ENCODE measurements around the gene GFPT1. TPM values are rescaled to one million over a fixed set of nuclear protein-coding genes. Genes with fewer than 3 reads are reported as not detected.
"Not testable (repeated sequence)": the region's sequence is repeated elsewhere in the genome, so short reads cannot be mapped to it uniquely, and the experiment has no call there.

Gene GFPT1
- total RNA-seq, 1 experiment from 2014 or later, result 19.2 TPM

DNA sequence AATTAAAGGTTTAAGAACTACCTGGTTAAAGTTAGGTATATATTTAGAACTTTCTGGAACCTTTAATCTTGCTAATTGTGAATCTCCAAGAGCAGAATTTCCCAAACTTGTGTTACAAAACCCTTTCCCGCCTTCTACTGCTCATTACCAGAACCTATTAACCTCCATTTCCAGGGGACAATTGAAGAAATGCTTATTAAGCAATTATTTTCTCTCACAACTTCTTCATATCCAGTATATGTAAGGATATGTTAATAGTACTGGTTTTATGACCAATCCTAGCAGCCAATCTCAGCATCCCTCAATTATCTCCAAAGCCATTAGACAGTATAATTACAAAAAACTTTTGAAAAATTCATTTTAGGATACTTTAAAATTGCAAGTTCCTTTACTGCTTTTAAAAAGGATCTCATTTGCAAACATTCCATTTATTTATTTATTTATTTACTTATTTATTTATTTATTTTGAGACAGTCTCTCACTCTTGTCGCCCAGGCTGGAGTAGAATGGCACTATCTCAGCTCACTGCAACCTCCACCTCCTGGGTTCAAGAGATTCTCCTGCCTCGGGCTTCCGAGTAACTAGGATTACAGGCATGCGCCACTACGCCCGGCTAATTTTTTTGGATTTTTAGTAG lies 3.7 kb downstream of the GFPT1 start:
- DNase-seq (ENCODE audit: low spot score), result no peak

DNA sequence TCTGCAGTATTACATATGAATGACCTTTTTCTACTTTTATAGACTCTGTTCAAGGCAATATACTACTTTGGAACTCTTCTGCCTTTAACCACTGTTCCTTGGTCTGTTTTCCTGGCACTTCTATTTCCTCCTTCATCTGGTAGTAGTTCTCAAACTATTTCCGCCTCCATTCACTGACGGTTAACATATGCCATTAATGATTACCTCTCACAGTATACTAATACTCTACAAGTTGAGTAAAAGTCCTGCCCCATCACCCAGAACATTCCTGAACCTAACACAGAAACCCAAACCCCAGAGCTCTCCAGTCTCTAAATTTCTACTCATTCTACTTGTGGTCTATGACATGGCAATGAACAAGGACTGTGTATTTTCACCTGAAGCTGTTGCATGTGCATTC lies 4.5 kb downstream of the GFPT1 start:
- no peak for DNase-seq (ENCODE audit: low spot score)

DNA sequence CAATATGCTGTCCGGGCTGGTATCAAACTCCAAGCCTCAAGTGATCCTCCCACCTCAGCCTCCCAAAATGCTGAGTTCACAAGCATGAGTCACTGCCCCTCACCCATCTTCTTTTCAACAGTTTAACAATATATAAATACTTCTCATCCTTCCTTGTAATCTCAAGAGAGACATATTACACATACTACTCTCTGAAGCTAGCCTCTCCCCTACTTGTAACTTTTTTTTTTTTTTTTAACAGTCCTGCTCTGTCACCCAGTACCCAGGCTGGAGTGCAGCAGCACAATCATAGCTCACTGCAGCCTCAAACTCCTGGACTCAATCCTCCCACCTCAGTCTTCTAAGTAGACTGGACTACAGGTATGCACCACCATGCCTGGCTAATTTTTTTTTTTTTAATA lies 5.7 kb downstream of the GFPT1 start:
- DNase-seq (ENCODE audit: low spot score), result peak; percentile 42

DNA sequence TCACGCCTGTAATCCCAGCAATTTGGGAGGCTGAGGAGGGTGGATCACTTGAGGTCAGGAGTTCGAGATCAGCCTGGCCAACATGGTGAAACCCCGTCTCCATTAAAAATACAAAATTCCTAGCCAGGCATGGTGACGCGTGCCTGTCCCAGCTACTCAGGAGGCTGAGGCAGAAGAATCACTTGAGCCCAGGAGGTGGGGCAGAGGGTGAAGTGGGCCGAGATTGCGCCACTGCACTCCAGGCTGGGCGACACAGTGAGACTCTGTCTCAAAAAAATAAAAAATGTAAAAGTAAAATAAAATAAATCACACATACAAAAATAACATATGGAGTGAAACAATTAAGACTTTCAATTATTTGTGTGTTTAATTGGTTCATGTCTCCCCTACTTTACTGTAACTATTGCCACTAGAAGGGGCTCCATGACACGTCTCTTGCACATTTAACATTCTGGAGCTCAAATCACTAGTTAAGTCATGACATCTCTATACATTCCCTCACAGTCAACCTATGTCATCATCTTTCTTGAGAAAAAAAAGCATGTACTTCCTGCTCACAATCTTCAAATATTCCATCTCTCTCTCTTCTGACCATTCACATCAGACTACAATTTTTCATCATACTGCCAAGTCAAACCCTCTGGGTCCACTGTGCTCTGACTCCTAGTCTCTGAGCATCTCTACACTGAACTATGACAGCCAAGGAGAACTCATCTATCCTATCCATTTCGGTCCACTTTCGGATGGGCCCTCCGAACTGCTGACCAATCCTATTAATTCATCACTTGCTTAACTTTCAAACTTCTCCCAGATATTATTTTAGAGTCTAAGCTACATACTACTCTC lies 6.7 kb downstream of the GFPT1 start:
- no peak for DNase-seq (ENCODE audit: low spot score)

DNA sequence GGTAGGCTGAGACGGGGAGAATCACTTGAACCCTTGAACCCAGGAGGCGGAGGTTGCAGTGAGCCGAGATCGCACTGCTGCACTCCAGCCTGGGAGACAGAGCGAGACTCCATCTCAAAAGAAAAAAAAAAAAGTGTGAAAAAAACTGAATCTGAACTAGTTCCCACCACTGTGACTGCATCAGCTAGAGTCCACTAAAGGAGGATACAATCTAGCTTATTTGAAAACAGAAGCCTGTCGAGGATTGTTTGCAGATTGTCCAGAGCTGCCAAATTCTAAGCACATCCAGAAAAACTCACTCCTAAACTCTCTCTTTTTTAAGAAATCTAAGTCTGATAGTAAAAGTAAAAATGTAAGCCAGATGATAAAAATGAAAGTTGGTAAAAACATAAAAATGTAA lies 10.6 kb downstream of the GFPT1 start:
- no peak for DNase-seq (ENCODE audit: low spot score)

DNA sequence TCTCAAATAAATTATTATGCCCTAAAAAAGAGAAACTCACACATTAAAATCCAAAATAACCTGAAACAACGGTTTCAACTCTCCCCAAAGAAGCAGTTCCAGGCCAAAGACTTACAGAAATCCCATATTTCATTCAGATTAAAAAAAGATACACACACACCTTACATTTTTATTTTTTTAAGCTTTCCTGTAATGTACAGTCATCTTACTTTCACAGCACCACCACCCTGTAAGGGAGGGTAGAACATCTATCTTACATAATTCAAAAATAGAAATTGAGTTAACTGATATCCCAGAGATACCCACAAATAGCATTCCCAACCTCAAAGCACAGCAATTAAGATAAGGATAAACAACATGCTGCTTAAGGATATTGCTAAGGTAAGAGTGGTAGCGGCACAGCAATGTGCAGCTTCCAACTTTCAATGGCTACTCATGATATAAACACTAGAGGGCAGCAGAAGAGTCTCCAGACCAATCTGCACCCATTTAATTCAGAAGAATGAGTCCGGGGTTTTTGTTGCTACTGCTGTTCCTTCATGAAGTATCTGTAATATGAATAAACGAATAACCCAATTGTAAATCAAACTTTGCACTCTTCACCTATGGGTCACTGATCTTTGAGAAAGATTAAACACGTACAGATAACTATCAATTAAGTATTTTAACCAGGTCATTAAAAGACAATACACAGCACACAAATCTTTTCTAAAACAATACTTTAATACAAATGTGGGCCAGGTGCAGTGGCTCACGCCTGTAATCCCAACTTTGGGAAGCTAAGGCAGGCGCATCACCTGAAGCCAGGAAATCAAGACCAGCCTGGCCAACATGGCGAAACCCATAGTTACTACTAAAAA lies 11.3 kb downstream of the GFPT1 start:
- no peak for DNase-seq (ENCODE audit: low spot score)

DNA sequence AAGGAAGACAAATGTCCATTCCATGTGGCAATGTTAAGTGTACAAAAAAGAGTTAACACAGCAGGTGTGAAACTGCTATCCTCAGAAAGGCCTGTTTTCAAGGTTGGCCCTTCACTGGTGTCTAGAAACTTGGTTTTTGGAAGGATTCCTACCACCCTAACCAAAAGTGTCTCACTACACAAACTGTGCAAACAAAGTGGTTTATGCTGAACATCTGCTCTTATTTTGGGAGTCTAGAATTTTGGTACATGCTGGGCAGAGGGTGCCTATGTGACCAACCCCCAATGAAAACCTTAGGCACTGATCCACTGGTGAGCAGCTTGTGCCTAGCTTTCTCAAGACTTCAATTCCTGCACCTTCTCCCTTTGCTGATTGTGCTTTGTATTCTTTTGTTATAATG lies 14.3 kb downstream of the GFPT1 start:
- DNase-seq (ENCODE audit: low spot score), result no peak

DNA sequence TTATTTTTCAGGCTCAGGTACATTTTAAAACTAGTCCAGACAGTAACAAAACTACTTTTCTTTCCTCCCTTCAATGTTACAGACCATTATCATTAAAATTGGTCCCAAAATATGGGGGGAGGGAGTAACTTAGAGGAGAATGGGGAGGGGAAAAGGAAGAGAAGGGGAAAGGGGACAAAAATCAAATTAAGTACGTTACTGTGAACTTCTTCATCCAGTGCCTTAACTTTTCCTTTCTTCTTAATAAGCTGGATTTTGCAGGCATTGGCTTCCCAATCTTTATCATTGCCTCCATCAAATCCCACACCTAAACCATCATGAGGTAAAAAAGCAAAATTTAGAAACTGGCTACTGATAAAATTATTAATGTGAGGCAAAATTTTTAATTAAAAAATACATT lies 17.2 kb downstream of the GFPT1 start:
- no peak for DNase-seq (ENCODE audit: low spot score)

DNA sequence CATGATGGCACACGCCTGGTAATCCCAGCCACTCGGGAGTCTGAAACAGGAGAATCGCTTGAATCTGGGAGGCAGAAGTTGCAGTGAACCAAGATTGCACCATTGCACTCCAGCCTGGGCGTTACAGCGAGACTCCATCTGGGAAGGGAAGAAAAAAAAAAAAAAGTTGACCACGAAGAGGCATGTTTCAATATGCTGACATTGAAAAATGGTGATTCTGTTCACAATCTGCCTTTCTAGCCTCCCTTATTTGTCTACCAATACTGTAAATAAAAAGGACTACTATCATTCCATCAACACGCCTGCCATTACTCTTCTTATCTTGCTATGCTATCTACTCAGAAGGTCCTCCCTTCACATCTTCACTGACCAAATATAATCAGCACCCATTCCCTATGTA lies 18.4 kb downstream of the GFPT1 start:
- no peak for DNase-seq (ENCODE audit: low spot score)

DNA sequence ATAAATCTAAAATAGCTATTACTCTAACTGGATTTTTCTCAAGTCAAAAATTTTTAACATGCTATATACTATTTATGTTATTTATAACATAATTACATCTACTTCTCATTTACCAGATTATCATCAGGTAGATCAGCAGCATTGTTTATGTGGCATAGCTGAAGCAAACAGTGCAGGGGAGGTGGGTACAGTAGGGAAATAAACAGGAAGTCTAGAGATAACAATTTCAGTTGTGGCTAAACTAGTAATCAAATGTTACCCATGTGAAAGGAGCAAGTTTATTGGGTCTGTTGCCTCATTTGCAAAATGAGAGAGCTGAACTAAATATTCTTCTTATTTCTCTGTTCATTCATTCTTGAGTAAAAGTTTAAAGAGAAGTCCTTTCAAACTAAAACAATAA lies 27.7 kb downstream of the GFPT1 start:
- no peak for DNase-seq (ENCODE audit: low spot score)

DNA sequence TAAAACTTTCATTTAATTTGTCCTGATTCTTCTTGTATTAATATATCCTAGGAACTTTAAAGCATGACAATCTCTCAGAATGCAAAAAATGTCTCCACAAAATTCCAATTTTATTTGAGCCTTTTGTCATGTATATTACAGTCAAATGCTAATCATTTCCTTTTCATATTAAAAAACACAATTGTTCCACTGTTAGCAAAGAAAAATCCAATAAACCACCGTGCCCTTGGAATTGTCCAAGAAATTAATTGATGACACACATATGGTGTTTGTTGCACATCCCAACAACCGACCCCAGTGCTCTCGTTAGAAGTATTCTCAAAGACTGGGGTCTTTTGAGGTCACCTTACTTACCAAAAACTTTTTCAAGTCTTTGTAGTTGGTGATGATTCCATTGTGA lies 28.1 kb downstream of the GFPT1 start:
- no peak for DNase-seq (ENCODE audit: low spot score)

DNA sequence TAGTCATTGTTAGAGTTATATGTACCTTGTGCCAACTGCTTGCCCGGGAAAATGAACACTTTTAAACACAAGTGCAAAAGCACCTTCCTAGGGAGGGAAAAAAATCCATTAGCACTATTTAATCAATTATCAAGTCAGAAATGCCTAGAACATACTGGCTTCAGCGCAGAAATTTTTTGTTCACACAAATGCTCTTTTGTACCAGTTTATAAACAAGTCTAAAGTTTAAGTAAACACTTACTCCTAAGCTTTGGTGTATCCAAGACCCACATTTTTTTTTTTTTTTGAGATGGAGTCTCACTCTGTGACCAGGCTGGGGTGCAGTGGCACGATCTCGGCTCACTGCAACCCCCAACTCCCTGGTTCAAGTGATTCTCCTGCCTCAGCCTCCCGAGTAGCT lies 30.6 kb downstream of the GFPT1 start:
- no peak for DNase-seq (ENCODE audit: low spot score)

DNA sequence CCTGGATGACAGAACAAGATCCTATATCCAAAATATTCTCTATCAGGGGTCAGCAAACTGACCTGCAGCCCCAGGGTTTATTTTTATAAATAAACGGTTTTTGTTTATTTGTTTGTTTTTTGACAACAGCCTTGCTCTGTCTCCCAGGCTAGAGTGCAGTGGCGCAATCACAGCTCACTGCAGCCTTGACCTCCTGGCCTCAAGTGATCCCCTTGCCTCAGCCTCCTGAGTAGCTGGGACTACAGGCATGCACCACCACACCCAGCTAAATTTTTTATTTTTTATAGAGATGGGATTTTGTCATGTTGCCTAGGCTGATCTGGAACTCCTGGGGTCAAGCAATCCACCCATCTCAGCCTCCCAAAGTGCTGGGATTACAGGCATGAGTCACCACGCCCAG lies 32.1 kb downstream of the GFPT1 start:
- DNase-seq (ENCODE audit: low spot score), result not testable (repeated sequence)

DNA sequence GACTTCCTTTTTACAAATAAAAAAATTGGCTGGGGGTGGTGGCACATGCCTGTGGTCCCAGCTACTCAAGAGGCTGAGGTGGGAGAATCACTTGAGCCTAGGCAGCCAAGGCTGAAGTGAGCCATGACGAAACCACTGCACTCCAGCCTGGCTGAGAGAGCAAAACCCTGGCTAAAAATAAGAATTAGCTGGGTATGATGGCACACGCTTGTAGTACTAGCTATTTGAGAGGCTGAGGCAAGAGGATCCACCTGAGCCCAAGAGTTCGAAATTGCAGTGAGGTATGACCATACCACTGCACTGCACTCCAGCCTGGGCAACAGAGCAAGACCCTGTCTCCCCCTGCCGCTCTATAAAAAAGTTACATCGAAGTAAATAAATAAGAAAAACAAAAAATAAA lies 33.7 kb downstream of the GFPT1 start:
- DNase-seq (ENCODE audit: low spot score), result no peak

DNA sequence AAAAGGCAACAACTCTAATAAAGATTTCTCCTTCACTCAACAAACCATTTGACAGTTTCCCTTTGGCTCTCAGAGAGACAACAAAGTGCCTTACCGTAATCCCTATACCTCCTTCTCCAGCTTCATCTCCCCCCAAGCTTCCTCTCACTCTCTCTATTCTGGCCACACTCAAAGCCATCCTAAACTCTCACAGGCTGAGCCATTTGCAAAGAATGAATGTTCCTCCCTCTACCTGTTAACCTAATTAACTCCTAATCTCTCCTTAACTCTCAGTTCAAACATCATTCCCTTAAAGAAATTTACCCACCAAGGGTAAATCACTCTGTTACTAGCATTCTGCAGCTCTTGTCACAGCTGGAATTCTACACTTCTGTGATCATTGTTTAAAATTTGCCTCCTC lies 38.2 kb downstream of the GFPT1 start:
- no peak for DNase-seq (ENCODE audit: low spot score)

DNA sequence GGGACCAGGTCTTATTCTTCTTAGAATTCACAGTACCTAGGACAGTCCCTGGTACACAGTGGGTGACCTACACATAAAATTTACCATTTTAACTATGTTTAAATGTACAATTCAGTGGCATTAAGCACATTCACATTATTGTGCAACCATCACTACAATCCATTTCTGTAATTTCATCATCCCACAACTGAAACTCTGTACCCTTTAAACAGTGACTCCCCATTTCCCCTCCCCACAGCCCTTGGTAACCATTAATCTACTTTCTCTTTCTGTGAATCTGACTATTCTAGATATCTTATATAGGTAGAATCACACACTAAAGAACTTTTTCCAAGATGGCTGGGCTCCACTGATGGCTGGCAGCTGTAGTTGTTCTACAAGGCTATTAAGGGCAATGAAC lies 41.6 kb downstream of the GFPT1 start:
- DNase-seq (ENCODE audit: low spot score), result no peak

DNA sequence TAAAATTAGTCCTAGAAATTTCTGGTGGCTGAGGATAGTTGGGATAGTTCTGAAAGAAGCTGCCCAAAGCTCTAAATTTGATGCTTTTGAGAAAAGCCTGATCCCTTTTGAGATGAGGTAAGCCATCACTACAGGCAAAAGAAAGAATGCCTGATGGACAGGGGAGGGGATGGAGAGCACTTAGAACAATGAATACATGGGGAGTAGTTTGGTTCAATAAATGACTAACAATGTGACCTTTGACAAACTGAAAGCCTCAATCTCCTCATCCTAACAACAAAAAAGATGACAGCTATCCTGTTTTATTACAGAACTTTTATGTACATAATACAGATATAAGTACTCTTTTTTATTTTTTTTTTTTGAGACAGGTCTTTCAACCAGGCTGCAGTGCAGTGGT lies 42.7 kb downstream of the GFPT1 start:
- DNase-seq (ENCODE audit: low spot score), result no peak

DNA sequence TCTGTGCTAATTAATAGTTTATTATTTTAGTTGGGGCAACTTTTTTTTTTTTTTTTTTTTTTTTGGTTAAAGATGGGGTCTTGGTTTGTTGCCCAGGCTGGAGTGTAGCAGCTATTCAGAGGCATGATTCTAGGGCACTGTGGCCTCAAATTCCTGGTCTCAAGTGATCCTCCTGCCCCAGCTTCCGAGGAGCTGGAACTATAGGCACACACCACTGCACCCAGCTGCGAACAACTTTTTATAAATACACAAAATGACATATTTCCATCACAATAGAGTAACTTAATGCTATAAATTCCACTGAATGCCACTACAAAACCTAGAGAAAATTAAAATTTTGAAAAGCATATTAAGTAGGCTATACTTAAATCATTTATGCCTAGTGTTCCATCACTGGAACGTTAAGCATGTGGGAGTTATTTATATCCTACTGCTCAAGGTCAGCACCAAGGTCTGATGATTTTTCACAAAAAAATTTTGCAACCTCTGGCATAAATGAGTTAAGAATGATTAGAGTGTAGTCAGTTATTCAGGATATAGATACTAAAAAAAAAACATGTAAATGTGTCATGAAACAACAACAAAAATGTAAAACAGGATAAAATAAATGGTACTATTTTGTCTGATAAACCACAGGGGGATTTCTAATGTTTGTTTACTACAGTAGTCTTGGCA lies 46.8 kb downstream of the GFPT1 start:
- no peak for DNase-seq (ENCODE audit: low spot score)

DNA sequence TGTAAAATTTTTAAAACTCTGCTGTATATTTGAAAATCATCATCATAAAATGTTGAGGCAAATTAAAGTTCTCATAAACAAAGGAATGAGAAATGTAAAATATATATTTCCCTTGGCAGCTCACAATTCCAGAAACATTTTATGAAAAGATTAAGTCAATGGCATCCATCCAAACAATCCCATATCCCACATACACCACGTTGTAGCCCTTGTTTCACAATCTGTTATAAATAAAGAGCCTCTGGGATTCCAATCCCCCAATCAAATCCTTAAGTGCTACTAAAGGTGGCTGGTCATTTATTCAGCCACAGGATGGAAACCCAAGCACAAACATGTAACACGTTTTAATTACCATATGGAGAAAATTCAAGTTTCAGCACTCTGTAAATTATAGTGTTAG lies 51.7 kb downstream of the GFPT1 start:
- no peak for DNase-seq (ENCODE audit: low spot score)

DNA sequence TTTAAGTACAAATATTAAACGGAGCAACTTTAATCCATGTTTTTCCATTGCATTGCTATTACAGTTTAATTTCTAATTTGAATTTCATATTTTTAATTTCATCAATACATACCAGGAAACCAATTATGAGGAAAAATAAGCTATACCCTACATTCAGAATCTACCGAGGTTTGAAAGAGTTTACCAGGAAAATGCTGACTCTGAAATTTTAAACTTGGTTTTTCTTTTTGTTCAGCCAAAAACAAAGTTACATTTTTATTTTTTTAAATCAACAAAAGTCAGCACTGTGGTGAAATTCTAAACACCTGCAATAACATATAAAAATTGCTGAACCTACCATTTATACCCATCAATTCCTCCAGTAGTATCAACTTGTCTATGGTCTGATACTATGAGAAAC lies 53.7 kb downstream of the GFPT1 start:
- no peak for DNase-seq (ENCODE audit: low spot score)

DNA sequence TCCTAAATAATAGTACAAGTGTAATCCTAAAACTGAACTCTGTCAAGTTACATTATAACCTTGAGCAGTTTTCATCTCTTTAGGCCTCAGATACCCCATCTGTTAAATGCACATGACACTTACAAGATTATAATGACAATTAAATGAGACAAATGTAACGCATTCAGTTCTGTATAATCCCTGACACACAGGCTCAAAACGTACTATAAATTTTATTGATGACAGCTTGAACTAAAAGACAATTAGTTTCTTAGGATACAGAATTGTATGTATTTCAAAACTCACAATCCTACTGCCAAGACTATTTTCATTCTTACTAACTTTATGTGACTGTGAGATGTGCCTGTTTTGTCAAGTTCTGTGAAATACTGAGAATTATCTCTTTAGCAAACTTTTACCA lies 56.2 kb downstream of the GFPT1 start:
- no peak for DNase-seq (ENCODE audit: low spot score)

DNA sequence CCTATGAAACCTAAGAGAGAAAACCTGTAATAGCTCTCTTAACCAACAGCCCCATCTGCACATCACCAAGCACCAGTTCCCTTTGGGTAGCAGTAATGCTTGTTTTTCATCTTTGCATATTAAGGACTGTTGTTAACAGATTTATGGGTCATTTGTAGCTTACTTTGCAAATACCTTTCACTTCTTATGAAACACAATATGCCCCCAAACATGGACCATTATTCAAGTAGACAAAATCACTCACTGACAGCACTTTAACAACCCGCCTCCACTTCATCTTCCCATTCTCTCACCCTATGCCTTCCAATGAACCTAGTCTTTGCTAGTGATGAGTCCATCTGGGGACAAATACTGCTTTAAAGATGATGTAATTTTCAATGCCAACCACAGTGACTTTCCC lies 64.4 kb downstream of the GFPT1 start:
- DNase-seq (ENCODE audit: low spot score), result no peak
